HG03066 (cell line): ENCODE measurements around the gene TIMP2.
"Not testable (repeated sequence)": the region's sequence is repeated elsewhere in the genome, so short reads cannot be mapped to it uniquely, and the experiment has no call there.

Experiments used
- ATAC-seq: cut with Tn5 transposase; IDR thresholded peaks from one replicate; pipeline ENCODE4 v1.9.1; 2021; ENCODE audit warnings: low read depth; ENCODE audit not compliant: unreplicated experiment

Gene TIMP2, protein sequence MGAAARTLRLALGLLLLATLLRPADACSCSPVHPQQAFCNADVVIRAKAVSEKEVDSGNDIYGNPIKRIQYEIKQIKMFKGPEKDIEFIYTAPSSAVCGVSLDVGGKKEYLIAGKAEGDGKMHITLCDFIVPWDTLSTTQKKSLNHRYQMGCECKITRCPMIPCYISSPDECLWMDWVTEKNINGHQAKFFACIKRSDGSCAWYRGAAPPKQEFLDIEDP

DNA sequence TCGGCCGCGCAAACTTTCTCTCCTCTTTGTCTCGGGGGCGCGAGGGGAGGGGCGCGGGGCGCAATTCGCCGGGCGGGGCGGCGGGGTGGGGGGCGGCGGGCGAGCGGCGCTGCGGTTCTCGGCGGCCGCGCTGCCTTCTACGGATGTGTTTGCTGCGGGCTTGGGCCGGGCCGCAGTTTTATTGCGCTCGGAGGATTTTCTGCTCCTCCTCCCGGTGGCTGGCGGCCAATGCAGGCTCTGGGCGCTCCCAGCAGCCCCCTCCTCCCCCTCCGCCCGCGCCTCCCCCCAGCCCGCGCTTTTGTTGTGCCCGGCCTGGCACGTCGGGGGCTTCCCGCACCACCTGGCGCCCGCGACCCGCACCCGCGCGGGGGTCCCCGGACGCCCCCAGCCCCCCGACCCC, at the start of gene TIMP2:
Gene TIMP2, minus strand, starts transcription at position 154 of the 400 bp plus-strand sequence. CDS start 299 bp downstream, outside the sequence.
- ATAC-seq, result no peak

DNA sequence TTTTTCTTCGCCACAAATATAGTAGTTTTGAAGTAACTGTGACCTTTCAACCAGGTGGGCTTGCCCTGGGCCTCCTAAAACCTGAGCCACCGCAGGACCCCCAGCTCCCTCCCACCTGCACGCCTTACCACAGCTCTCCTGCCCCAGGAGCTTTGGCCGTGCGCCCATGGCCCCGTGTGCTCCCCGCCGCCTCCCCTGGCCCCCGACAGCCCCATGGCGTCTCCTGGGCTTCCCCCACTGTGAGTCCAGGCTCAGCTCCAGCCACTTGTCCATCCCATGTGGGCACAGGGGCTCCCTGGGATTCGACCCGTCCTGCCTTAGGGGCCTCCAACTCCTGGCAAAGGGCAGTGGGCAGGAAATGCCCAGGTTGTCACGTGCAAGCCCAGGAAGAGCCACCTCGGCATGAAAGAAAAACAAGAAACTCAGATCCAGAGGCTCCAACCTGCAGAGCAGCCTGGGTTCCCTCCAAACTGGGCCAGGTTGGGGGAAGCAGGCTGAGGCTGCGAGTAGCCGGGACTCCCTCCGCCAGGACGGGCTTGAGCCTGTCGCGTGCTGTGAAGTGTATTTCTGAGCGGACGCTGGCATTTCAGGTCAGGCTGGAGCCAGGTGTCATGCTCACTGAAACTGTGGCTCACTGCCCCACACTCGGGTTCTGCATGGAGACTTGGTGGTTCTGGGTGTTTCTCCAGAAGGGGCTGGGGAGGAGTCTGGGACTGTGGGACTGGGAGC, 48.8 kb upstream of the TIMP2 start:
- ATAC-seq, result no peak

DNA sequence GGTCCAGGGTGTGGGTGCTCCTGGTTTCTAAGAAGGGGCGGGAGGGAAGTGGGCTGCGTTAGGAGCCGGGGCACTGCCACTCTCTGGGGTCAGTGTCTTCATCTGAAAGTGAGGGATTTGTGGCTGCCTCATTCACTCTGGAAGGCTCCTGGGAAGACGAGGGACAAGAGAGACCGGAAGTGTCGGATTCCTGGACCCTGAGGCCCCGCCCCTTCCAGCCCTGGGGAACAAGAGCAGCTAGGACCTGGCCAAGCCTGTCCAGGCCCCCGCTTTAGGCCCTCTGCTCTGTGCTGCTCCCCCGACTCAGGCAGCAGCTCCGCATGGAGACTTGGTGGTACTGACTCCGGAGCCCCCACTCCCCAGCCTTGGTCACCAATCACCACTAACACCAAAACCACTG, 48.0 kb upstream of the TIMP2 start:
- ATAC-seq, result no peak

DNA sequence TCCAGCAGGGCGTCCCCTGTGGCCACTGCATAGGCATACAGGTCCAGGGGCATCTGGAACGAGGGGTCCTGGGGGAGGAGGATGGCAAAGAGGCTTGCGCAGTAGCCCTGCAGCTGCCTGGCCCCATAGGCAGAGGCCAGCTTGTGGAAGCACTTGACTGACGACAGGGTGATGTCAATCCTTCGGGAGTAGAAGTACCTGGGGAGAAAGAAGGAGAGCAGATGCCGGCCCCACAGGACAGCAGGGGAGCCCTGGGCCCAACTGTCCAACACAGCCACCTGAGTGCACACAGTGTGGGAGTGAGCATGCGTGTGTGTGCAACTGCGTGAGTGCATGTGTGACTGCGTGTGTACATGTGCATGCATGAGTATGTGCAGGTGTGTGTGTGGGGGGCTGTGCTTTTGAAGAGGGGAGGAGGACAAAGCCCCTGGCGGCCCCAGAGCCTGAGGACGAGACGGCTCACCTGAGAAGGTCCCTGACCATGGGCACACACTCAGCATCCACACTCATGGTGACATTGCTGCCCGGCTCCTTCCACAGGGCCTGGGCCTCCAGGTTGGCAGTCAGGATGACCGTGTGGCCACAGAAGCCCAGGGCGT, 47.4 kb upstream of the TIMP2 start:
- no peak for ATAC-seq

DNA sequence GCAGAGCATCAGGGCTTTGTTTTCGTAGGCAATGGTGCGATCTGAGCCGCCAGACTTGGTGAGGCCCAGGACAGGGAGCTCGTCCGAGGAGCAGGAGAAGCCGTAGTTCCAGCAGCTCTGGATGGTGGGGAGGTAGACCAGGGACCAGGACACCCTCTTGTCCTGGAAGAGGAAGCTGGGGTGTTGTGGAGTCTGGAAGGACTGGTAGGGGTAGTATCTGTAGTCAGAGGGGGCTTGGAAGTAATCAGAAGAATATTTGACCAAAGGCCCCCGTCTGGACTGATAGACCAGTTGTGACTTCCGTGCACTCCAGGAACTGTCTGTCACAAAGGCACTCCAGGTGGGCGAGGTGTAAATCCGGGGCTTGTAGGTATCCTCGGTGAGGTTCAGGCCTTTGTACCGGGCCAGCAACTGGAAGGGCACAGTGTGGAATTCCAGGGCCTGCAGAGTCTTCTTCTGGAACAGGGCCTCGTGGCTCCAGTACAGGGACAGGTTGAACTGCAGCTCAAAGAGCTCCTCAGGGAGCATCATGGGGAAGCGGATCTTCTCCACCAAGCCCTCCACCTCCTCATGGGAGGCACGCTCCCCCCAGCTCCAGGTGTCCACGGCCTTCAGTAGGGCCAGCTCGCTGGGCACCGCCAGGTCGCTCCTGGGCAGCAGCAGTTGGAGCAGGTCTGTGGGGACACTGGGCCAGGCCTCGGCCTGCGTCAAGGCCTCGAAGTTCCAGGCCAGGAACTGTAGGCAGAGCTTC, 46.7 kb upstream of the TIMP2 start:
- ATAC-seq, result no peak

DNA sequence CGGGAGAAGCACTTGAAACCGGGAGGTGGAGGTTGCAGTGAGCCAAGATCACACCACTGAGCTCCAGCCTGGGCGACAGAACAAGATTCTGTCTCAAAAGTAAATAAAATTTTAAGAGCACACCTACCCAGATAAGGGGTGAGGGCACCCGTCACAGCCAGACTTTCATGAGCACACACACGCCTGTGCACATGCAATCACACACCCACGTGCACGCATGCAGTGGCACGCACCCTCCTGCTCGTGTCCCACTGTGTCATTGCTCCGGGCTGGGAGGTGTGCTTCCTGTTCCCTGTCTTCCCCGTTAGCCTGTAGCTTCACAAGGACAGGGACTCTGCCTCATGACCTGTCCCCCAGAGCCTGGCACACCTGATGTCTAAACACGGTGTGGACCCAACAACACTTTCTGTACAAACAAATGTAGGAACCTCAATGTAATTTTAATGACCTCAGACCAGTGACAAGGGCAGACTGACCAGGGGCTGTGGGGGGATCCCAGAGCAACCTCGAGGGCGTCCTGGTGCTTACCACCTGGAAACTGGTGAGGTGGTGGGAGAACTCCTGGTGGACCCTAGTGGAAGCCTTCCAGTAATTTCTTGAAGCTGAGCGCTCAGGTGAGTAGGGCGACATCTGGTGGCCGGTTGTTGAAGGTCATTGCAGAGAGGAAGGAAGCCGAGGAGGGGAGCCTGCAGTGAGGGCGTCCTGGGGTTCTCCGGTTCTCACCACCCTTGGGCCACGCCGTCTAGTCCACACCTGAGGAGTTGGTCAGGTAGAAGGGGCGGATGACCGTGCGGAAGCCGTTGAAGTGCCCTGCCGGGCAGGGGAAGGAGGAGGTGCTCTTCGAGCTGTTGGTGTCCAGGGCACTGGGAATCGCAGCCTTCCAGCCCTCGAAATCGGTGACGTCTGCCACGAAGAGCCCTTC, 45.9 kb upstream of the TIMP2 start:
- no peak for ATAC-seq

DNA sequence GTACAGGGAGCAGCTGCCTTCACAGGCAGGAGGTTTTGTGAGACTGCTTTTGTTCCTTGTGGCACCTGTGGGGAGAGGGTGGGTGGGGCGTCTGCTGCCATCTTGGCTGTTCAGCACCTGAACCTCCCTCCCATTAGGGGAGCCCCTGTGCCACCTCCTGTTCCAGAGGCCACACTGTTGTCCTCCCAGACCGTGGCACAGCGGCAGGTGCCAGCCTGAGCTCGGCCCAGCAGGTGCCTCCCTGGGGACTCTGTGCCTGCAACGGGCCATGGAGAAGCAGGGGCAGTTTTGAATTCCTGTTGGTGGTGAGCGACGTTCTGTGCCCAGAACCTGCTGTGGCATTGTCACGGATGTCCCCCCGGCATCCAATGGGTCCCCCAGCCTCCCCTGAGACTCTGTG, 44.7 kb upstream of the TIMP2 start:
- ATAC-seq, result no peak

DNA sequence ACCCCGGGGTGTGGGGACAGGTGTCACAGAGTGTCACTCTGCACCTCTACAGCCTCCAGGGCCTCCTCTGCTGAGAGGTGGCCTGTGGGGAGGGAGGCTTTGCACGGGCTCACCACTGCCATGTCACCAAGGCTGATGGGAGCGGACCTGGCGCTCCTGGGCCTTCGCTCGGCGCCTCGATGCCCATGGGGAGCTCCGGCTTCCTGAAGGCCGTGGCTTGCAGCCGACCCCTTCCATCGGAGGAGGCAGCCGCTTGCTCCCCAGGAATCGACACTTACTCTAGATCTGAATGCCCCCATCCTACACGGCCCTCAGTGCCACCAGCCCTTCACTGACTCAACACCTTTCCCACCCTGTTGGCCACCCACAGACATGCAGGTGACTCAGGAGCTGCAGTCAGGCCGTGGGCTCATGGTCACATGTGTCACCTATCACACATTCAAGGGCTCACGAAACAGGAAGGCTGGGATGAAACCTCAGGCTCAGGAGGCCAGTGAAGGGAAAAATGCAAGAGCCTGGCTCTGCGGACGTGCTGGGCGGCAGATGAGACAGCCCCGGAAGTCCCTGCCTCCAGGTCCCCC, 42.7 kb upstream of the TIMP2 start:
- no peak for ATAC-seq

DNA sequence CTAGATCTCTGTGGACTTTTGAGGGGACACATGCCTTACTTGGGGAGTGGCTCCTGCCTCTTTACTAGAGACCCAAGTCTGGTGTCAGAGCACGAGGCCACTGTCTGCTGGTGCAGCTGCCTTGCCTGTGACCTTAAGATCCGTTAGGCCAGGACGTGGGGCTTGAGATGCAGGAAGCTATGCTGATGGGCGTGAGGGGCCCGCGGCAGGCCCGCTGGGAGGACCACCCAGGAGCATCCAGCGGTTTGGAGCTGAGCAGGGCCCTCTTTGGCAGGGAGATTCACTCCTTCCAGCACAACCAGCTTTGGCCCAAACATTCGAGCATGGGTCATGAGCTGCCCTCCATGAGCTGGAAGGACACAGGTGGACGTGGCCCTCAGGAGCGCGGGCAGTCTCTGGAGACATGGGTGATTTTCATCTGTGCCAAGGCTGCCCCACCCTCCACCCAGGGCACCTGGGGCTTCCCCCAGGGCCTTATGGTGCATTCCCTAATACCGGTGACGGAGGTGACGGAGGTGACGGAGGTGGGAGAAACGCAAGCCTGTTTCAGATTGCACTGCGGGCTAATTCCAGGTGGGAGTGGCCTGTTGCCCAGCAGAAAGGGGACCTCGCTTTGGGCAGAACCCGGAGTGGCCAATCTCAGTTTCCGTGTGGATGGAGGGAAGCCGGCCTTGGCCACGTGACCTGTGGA, 41.9 kb upstream of the TIMP2 start:
- ATAC-seq, result no peak

DNA sequence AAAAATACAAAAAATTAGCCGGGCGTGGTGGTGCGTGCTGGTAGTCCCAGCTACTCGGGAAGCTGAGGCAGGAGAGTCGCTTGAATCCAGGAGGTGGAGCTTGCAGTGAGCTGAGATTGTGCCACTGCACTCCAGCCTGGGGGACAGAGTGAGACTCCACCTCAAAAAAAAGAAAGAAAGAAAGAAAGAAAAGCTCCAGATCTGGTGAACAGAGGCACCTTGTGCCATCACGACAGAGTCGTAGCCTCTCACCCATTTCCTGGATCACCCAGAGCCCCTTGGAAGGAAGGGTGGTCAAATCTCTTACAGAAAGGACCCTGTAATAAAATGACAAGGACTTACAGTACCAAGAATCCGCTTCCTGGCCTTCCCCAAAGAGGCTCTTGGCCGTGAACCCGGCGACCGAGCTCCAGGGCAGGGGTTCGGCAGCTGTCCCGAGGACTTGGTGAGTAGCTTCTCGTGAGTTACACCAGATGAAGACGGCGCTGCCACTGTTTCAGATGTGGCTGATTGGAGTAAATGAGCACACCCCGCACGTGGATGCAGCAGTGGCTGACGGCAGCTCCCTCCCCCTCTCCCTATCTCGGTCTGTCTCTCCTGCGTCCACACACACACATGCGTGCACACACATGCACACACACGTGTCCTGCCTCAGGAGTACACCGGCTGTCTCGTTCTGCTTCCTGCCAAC, 41.1 kb upstream of the TIMP2 start:
- ATAC-seq, result no peak

DNA sequence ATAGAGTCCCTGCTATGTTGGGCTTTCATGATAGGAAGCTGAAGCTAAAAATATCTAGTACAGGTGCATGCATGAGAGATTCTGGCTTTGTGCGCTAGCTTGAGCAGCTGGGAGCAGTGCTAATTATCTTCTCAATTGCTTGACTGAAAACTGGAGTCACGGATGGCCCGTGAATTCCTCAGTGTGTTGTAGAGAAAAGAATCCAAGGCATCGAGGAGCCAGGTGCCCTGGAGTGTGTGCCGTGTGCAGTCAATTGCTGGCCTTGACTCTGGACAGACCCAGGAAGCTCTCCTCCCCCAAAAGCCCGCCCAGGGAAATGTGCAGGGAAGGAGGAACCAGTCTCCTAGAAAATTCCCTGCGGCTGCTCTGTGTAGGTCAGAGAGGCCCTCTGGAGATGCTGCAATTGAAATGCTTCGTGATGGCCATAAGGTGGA, 40.3 kb upstream of the TIMP2 start:
- no peak for ATAC-seq

DNA sequence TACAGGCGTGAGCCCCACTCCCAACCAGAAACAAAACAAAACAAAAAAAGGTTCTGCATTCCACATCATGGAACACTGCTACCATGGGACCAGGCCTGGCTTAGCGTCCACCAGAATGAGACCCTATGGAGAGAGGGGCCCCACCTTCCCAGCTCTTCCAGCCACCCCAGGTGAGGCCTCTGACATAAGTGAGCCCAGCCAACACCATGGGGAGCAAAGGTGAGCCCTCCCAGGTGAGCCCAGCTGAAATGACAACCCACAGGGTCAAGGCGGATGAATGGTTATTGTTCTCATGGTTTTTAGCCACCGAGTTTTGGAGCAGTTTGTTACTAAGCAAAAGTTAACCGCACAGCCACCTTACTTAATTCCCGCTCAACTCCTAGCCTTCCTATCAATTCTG, 38.2 kb upstream of the TIMP2 start:
- no peak for ATAC-seq

DNA sequence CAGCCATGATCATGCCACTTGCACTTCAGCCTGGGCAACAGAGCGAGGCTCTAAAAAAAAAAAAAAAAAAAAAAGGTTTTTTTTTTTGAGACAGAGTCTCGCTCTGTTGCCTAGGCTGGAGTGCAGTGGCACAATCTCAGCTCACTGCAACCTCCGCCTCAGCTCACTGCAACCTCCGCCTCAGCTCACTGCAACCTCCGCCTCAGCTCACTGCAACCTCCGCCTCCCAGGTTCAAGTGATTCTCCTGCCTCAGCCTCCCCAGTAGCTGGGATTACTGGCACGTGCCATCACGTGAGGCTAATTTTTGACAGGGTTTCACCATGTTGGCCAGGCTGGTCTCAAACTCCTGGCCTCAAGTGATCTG, 37.8 kb upstream of the TIMP2 start:
- not testable (repeated sequence) for ATAC-seq

DNA sequence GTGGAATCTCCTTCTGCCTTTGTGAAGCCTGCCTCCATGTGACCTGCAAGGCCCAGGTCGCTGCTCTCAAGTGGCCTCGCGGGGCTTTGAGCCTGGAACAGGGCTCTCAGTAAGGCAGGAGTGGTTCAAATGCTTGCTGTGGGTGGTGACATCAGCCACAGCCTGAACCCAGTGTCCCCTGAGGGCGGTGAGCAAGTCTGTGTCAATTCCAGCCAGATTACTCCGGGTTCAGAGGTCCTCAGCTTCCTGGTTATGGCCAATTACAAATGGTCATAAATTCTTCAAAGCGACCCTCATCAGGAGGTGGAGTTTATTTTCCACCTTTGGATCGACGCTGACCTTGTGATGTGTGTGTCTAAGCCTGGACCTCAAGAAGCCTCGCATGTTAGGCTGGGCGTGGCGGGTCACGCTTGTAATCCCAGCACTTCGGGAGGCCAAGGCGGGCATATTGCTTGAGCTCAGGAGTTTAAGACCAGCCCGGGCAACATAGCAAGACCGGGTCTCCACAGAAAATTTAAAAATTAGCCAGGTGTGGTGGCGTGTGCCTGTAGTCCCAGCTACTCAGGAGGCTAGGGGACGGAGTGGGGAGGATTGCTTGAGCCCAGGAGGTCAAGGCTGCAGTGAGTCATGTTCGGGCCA, 37.3 kb upstream of the TIMP2 start:
- ATAC-seq, result no peak

DNA sequence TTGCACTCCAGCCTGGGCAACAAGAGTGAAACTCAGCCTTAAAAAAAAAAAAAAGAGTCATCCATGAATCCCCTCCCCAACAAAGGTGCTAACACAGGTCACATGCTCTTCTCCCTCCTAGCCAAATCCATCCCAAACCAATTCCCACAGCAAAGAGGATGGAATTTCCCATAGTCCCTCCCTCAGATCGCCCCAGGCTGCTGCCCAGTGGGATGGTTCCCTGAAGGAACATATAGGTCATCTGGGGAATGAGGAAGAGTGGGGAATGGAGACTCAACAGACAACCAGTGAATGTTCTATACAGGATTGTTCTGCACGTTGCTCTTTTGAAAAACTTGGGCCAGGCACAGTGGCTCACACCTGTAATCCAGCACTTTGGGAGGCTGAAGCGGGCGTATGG, 36.4 kb upstream of the TIMP2 start:
- no peak for ATAC-seq

DNA sequence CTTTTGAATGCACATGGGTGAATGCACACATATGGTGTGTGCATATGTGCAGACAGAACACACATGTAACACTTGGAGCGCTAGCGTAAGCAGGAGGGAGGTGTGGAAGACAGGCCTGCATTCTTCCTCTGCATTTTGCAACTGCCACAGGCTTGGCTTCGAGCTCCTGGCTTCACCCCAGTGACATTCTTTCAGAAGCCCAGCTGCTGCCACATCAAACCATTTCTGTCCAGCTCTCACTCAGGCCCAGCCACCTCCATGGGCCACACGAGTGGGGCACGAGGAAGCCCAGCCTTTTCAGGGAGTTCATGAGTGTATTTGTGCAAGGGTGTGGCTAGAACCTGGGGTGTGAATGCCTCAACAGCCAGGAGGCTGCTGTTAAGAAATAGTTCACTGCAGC, 35.7 kb upstream of the TIMP2 start:
- no peak for ATAC-seq

DNA sequence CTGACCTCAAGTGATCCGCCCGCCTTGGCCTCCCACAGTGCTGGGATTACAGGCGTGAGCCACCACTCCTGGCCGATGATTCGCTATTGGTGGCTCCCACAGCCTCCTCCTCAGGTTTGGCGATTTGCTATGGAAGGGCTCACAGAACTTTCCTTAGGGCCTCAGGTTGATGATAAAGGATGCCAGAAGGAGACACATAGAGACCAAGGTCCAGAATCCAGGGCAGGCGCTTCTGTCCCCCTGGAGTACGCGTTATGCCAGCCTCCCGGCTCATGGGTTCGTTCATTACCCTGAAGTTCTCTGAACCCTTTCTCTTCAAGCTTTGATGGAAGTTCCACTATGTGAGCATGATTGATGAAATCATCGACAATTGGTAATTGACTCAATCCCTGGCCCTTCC, 34.6 kb upstream of the TIMP2 start:
- no peak for ATAC-seq

DNA sequence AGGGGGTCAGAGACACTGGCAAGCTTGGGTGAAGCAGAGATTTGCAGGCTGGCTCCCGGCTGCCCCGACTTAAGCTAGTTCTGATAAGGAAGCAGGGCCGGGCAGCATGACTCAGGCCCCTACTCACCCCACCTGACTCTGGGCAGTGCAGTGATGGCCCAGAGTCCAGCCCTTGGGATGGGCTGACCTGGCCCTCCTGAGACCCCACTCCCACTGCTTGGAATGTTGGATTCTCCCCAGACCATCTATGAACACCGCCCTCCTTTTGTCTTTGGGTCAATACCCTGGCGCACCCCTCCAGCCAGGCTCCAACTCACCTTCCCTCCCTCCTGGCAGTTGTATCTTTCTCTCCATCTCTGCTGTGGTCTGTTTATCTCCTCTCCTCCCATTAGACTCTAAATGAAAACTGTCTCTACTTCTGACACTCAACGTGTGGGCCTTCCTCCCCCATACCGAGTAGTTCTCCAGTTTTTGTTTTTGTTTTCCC, 33.5 kb upstream of the TIMP2 start:
- no peak for ATAC-seq
